ENCODE measurements around the gene HOXD11.

GRCh38 chr2:176142281-176142680 lies 35.2 kb downstream of the HOXD11 start:
- TF ChIP-seq POLR2A (IDR thresholded peaks at IDR 0.05; ENCODE audit: low read depth, low read length) (no peak), CTCF (IDR thresholded peaks at IDR 0.05; ENCODE audit: extremely low read depth in 1 of 2, insufficient read depth in 1 of 2, low read depth in 1 of 2, low read length in 2 of 2) (no peak)

All from endothelial cell of umbilical vein (primary cell).